Neural progenitor cell (in vitro differentiated cells): ENCODE data around the gene EXOC4. TPM values are rescaled to one million over a fixed set of nuclear protein-coding genes. Genes with fewer than 3 reads are reported as not detected.
A peak's percentile ranks its signal among the peaks of the same experiment; 100 is the strongest.

ENCODE experiments used
- DNase-seq: peaks from one replicate; pipeline ENCODE4 v3.0.0-alpha.2; 2016; ENCODE audit warnings: low spot score
- H2AFZ ChIP-seq: fragments of 200-600 bp; sonication (generic); replicated peaks from 2 replicates; pipeline ENCODE4 v1.6.1; 2016; ENCODE audit warnings: antibody characterized with exemption
- H3F3A ChIP-seq: fragments of 200-600 bp; sonication (generic); 2 replicates; pipeline ENCODE4 v1.6.1; 2016; ENCODE audit warnings: antibody characterized with exemption, low read depth
- H3K27ac ChIP-seq: fragments of 200-600 bp; sonication (generic); 2 replicates; pipeline ENCODE4 v1.5.1; 2016; ENCODE audit warnings: mild to moderate bottlenecking
- H3K27me3 ChIP-seq: fragments of 200-600 bp; sonication (generic); 2 replicates; pipeline ENCODE4 v1.6.1; 2016; ENCODE audit warnings: mild to moderate bottlenecking, moderate library complexity
- H3K36me3 ChIP-seq: fragments of 200-600 bp; sonication (generic); 2 replicates; pipeline ENCODE4 v1.5.1; 2016
- H3K4me1 ChIP-seq: fragments of 200-600 bp; sonication (generic); 2 replicates; pipeline ENCODE4 v1.6.1; 2016; ENCODE audit warnings: mixed run types
- H3K4me2 ChIP-seq: fragments of 200-600 bp; sonication (generic); 2 replicates; pipeline ENCODE4 v1.6.1; 2016
- H3K4me3 ChIP-seq: fragments of 200-600 bp; sonication (generic); 2 replicates; pipeline ENCODE4 v1.5.1; 2016
- H3K79me2 ChIP-seq: fragments of 200-600 bp; sonication (generic); 2 replicates; pipeline ENCODE4 v1.6.1; 2016; ENCODE audit warnings: low read depth
- H3K9ac ChIP-seq: fragments of 200-600 bp; sonication (generic); 2 replicates; pipeline ENCODE4 v1.6.1; 2016
- H3K9me3 ChIP-seq: fragments of 200-600 bp; sonication (generic); 2 replicates; pipeline ENCODE4 v1.5.1; 2016; ENCODE audit warnings: low read depth
- H4K20me1 ChIP-seq: fragments of 200-600 bp; sonication (generic); 2 replicates; pipeline ENCODE4 v1.6.1; 2016; ENCODE audit warnings: low read depth
- H3K27ac Mint-ChIP-seq: 3 replicates; pipeline ENCODE4 v1.8.0; 2021; ENCODE audit warnings: mixed read lengths
- H3K27me3 Mint-ChIP-seq: 2 replicates; pipeline ENCODE4 v1.8.0; 2022; ENCODE audit warnings: low read depth, mild to moderate bottlenecking, inconsistent platforms, moderate library complexity, mixed read lengths; ENCODE audit not compliant: insufficient read depth
- H3K36me3 Mint-ChIP-seq: 3 replicates; pipeline ENCODE4 v1.8.0; 2021; ENCODE audit warnings: mixed read lengths
- H3K4me1 Mint-ChIP-seq: 3 replicates; pipeline ENCODE4 v1.8.0; 2021; ENCODE audit warnings: mixed read lengths
- H3K4me3 Mint-ChIP-seq: 3 replicates; pipeline ENCODE4 v1.8.0; 2021; ENCODE audit warnings: mild to moderate bottlenecking, moderate library complexity, mixed read lengths
- H3K9me3 Mint-ChIP-seq: 3 replicates; pipeline ENCODE4 v1.8.0; 2020; ENCODE audit warnings: mixed read lengths
- CTCF ChIP-seq: fragments of 200-600 bp; sonication (generic); IDR thresholded peaks from 2 replicates; pipeline ENCODE4 v1.5.1; 2017; ENCODE audit warnings: antibody characterized with exemption, mild to moderate bottlenecking
- EZH2 ChIP-seq: fragments of 200-600 bp; sonication (generic); IDR thresholded peaks from 2 replicates; pipeline ENCODE4 v1.6.1; 2017; ENCODE audit warnings: antibody characterized with exemption, mild to moderate bottlenecking, moderate library complexity
- EZH2phosphoT487 ChIP-seq: fragments of 200-600 bp; sonication (generic); IDR thresholded peaks from 2 replicates; pipeline ENCODE4 v1.6.1; 2017; ENCODE audit warnings: antibody characterized with exemption
- total RNA-seq: library from RNA; depleted of rRNA; stranded (reverse); fragments of >200 nt; gene quantifications from 2 replicates; pipeline ENCODE4 v1.2.3, GENCODE V29; 2015; ENCODE audit warnings: low replicate concordance

EXOC4 gene
- total RNA-seq, 1 donor from 2014 or later, result 129 TPM

GRCh38 chr7:134042307-134042706, 789.4 kb downstream of the EXOC4 start:
- no peak for TF ChIP-seq EZH2
- no peak for TF ChIP-seq EZH2phosphoT487
- TF ChIP-seq CTCF, result no peak
- H3K9me3 ChIP-seq, result no peaks in the 10 kb centered on the region
- H3K27ac Mint-ChIP-seq, result no peak overlapping the region

GRCh38 chr7:134044682-134045081, 791.8 kb downstream of the EXOC4 start:
- H3K4me3 ChIP-seq, result no peak overlapping the region
- no peak overlapping the region for H3K4me2 ChIP-seq
- peaks cover 5% of the 10 kb centered on the region for H3K4me1 ChIP-seq
- H4K20me1 ChIP-seq, result no peaks in the 10 kb centered on the region
- no peak overlapping the region for H3K9ac ChIP-seq
- H3F3A ChIP-seq, result no peaks in the 10 kb centered on the region
- TF ChIP-seq EZH2phosphoT487 (no peak), CTCF (no peak), EZH2 (no peak)
- no peaks in the 10 kb centered on the region for H3K9me3 ChIP-seq
- H3K79me2 ChIP-seq, result no peaks in the 10 kb centered on the region
- H3K27me3 ChIP-seq, result no peaks in the 10 kb centered on the region
- Mint-ChIP-seq H3K27ac (no peak overlapping the region), H3K27me3 (peaks cover 2% of the 10 kb centered on the region), H3K4me3 (no peak overlapping the region), H3K4me1 (no peaks in the 10 kb centered on the region), H3K36me3 (no peaks in the 10 kb centered on the region), H3K9me3 (no peaks in the 10 kb centered on the region)
- H3K36me3 ChIP-seq, result no peaks in the 10 kb centered on the region
- DNase-seq, result no peak
- H3K27ac ChIP-seq, result no peak overlapping the region
- no peak overlapping the region for H2AFZ ChIP-seq

More at GRCh38 chr7:134042307-134042706, 789.4 kb downstream of the EXOC4 start:
- no peaks in the 10 kb centered on the region for H3K79me2 ChIP-seq
- H3K4me3 ChIP-seq, result no peak overlapping the region
- Mint-ChIP-seq H3K4me1 (no peaks in the 10 kb centered on the region), H3K36me3 (no peaks in the 10 kb centered on the region), H3K27me3 (no peaks in the 10 kb centered on the region), H3K4me3 (no peak overlapping the region), H3K9me3 (no peaks in the 10 kb centered on the region)
- no peak overlapping the region for H3K9ac ChIP-seq
- no peaks in the 10 kb centered on the region for H3F3A ChIP-seq
- H2AFZ ChIP-seq, result no peak overlapping the region
- no peaks in the 10 kb centered on the region for H3K27me3 ChIP-seq
- H3K27ac ChIP-seq, result no peak overlapping the region
- no peak overlapping the region for H3K4me2 ChIP-seq
- H3K4me1 ChIP-seq, result peaks cover 5% of the 10 kb centered on the region
- H3K36me3 ChIP-seq, result no peaks in the 10 kb centered on the region
- DNase-seq, result no peak
- no peaks in the 10 kb centered on the region for H4K20me1 ChIP-seq

- Histone ChIP-seq H2AFZ (no peak overlapping the region), H3F3A (no peaks in the 10 kb centered on the region), H3K36me3 (no peaks in the 10 kb centered on the region), H3K4me1 (peaks cover 5% of the 10 kb centered on the region), H3K9me3 (no peaks in the 10 kb centered on the region), H3K27me3 (no peaks in the 10 kb centered on the region), H3K4me3 (no peak overlapping the region), H3K9ac (no peak overlapping the region), H3K4me2 (no peak overlapping the region), H3K79me2 (no peaks in the 10 kb centered on the region), H4K20me1 (no peaks in the 10 kb centered on the region), H3K27ac (no peak overlapping the region)
- TF ChIP-seq EZH2 (no peak), CTCF (no peak), EZH2phosphoT487 (no peak)
- no peaks in the 10 kb centered on the region for H3K4me1 Mint-ChIP-seq
- no peaks in the 10 kb centered on the region for H3K36me3 Mint-ChIP-seq
- no peaks in the 10 kb centered on the region for H3K9me3 Mint-ChIP-seq
- H3K4me3 Mint-ChIP-seq, result no peak overlapping the region
- DNase-seq, result no peak
- H3K27ac Mint-ChIP-seq, result peak overlapping the region; percentile 48
- peaks cover 2% of the 10 kb centered on the region for H3K27me3 Mint-ChIP-seq
These were observed 792.8 kb downstream of the EXOC4 start for GRCh38 chr7:134045716-134046115.
